ENCODE data around the gene GDF10.

GRCh38 chr10:47348138-47348651 is 48.2 kb downstream of the GDF10 start, which contains the start of gene RBP3:
- TF ChIP-seq RNF2 (conservative IDR thresholded peaks at IDR 0.05; ENCODE audit: low read depth) (no peak), ZFP36 (IDR thresholded peaks at IDR 0.05; ENCODE audit: borderline replicate concordance, low read depth, low read length, partially characterized antibody) (no peak), RXRA (CRISPR knock-in tag; IDR thresholded peaks at IDR 0.05) (no peak)

Measured in HepG2 (cell line).